Neural progenitor cell (in vitro differentiated cells): Measurements from ENCODE around the gene TSPAN2.

ENCODE experiments used
- CTCF ChIP-seq: fragments of 200-600 bp; sonication (generic); IDR thresholded peaks from 2 replicates; pipeline ENCODE4 v1.5.1; 2017; ENCODE audit warnings: antibody characterized with exemption, mild to moderate bottlenecking
- EZH2phosphoT487 ChIP-seq: fragments of 200-600 bp; sonication (generic); IDR thresholded peaks from 2 replicates; pipeline ENCODE4 v1.6.1; 2017; ENCODE audit warnings: antibody characterized with exemption

- TF ChIP-seq CTCF (no peak), EZH2phosphoT487 (no peak)
These were observed 2.3 kb upstream of the TSPAN2 start for GRCh38 chr1:115091572-115091971.
